ENCODE results near the gene DYNLT4. TPM values are rescaled to one million over a fixed set of nuclear protein-coding genes. Genes with fewer than 3 reads are reported as not detected.

Gene DYNLT4
- total and polyA plus RNA-seq, 2 of the 13 experiments (the other 11 are each of a cell fraction or from before 2014, with no cell fraction given), result 0.77 TPM; not detected in 1

GRCh38 chr1:44827197-44828002, 20.2 kb upstream of the DYNLT4 start (continued):
- TF ChIP-seq KDM5A (IDR thresholded peaks at IDR 0.05; ENCODE audit: borderline replicate concordance, low read length) (no peak), HHEX (CRISPR knock-in tag; IDR thresholded peaks at IDR 0.05) (no peak), HNRNPUL1 (IDR thresholded peaks at IDR 0.05; ENCODE audit: low read depth, low read length) (no peak), ZZZ3 (CRISPR knock-in tag; IDR thresholded peaks at IDR 0.05; ENCODE audit: borderline replicate concordance) (no peak), ZNF678 (CRISPR knock-in tag; IDR thresholded peaks at IDR 0.05) (peak; percentile 39; the same call in 1 of the 2 replicates), ZKSCAN8 (CRISPR knock-in tag; IDR thresholded peaks at IDR 0.05; ENCODE audit: borderline replicate concordance) (no peak), TEAD2 (CRISPR knock-in tag; IDR thresholded peaks at IDR 0.05) (no peak), ZNF841 (CRISPR knock-in tag; IDR thresholded peaks at IDR 0.05; ENCODE audit: borderline replicate concordance) (no peak), REL (CRISPR knock-in tag; conservative IDR thresholded peaks at IDR 0.05) (no peak), TBL1XR1 (IDR thresholded peaks at IDR 0.05; ENCODE audit: borderline replicate concordance, low read length, partially characterized antibody) (no peak), ZNF317 (CRISPR knock-in tag; IDR thresholded peaks at IDR 0.05) (peak; percentile 73), ATF7-NPFF (CRISPR knock-in tag; IDR thresholded peaks at IDR 0.05; ENCODE audit: low read depth) (peak; percentile 65; the same call in 1 of the 2 replicates), SNAI1 (CRISPR knock-in tag; IDR thresholded peaks at IDR 0.05; ENCODE audit: borderline replicate concordance) (no peak; the same call in 1 of the 2 replicates), ZNF691 (CRISPR knock-in tag; IDR thresholded peaks at IDR 0.05; ENCODE audit: borderline replicate concordance, low read depth) (no peak), NFKBIZ (CRISPR knock-in tag; IDR thresholded peaks at IDR 0.05) (no peak), ZBTB10 (CRISPR knock-in tag; IDR thresholded peaks at IDR 0.05; ENCODE audit: borderline replicate concordance) (no peak), ZNF18 (CRISPR knock-in tag; IDR thresholded peaks at IDR 0.05; ENCODE audit: insufficient replicate concordance) (no peak), ZNF276 (CRISPR knock-in tag; IDR thresholded peaks at IDR 0.05; ENCODE audit: low read depth) (peak; percentile 60; the same call in 1 of the 2 replicates), ZNF558 (CRISPR knock-in tag; IDR thresholded peaks at IDR 0.05; ENCODE audit: borderline replicate concordance) (no peak), ARID2 (CRISPR knock-in tag; IDR thresholded peaks at IDR 0.05; ENCODE audit: borderline replicate concordance) (no peak), CHCHD3 (CRISPR knock-in tag; IDR thresholded peaks at IDR 0.05) (no peak), NFE2 (CRISPR knock-in tag; IDR thresholded peaks at IDR 0.05) (no peak)
